ENCODE data around the gene KCNT1.

DNA sequence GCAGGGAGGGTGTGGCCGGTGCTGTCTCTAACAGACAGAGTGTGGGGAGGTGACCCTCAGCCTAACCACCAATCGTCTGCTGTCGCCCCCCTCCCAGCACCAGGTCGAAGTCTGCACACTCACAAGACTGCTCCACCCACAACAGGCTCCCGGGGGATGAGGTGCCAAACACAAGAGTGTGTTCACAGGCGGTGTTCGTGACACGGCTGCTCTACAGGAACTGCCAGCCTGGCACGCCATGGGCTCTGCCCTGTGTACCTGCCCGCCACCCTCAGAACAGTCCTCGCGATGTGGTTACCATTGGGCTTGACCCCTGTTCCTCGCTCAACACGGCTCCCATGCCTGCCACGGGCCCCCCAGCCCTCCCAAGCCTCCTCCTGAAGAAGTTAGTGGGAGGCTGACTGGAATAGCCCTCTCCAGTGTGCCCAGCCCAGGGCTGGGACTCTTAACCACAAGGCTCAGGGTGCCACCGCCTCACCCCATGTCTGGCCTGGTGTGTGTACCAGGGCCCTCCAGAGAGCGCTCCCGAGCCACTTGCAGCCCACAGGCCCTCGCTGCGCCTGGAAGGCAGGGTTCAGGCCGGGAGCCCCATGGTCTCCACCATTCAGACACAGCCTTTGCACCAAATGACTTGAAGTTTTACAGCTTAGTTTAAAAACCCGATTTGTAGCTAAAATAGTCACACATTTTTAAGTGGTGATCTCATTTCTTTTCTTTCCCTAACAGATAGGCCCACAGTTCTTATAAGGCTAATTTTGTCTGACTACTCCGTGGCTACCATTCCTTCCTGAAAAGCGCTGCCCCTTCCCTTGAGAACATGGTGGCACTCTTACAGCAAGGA lies 102.8 kb downstream of the KCNT1 start:
- TF ChIP-seq CTCF (IDR thresholded peaks at IDR 0.05) (no peak), POLR2A (IDR thresholded peaks at IDR 0.05) (no peak)

Measured in uterus (tissue), 2 donors.